Measurements from ENCODE around the gene DLG2.

Gene DLG2

GRCh38 chr11:84290647-84291046, 1336.5 kb downstream of the DLG2 start:
- no peak for DNase-seq (ENCODE audit: low spot score)
- in situ Hi-C loops (cut with MboI; ENCODE audit: low sequenced_read_pairs, unreplicated experiment), result no loop called here
- no peak for TF ChIP-seq CTCF (IDR thresholded peaks at IDR 0.05; ENCODE audit: borderline replicate concordance, control extremely low read depth, extremely low read depth, insufficient read depth, missing control alignments)

- peak; percentile 60 for DNase-seq (ENCODE audit: low spot score)
Observed at GRCh38 chr11:84289381-84289906, 1337.7 kb downstream of the DLG2 start.

GRCh38 chr11:84273541-84273940, 1353.6 kb downstream of the DLG2 start:
- DNase-seq (ENCODE audit: low spot score), result no peak
- TF ChIP-seq CTCF (IDR thresholded peaks at IDR 0.05; ENCODE audit: borderline replicate concordance, control extremely low read depth, extremely low read depth, insufficient read depth, missing control alignments), result no peak
- in situ Hi-C loops (cut with MboI; ENCODE audit: low sequenced_read_pairs, unreplicated experiment), result loop anchor here (25.0 kb wide), 1 partner anchor 436 kb away; no protein-coding TSS in a partner anchor

More at GRCh38 chr11:84289381-84289906, 1337.7 kb downstream of the DLG2 start:
- in situ Hi-C loops (cut with MboI; ENCODE audit: low sequenced_read_pairs, unreplicated experiment), result no loop called here
- no peak for TF ChIP-seq CTCF (IDR thresholded peaks at IDR 0.05; ENCODE audit: borderline replicate concordance, control extremely low read depth, extremely low read depth, insufficient read depth, missing control alignments)

GRCh38 chr11:84270466-84270865, 1356.7 kb downstream of the DLG2 start:
- DNase-seq (ENCODE audit: low spot score), result no peak
- no peak for TF ChIP-seq CTCF (IDR thresholded peaks at IDR 0.05; ENCODE audit: borderline replicate concordance, control extremely low read depth, extremely low read depth, insufficient read depth, missing control alignments)
- in situ Hi-C loops (cut with MboI; ENCODE audit: low sequenced_read_pairs, unreplicated experiment), result loop anchor here (25.0 kb wide), 1 partner anchor 433 kb away; no protein-coding TSS in a partner anchor

GRCh38 chr11:84264066-84264465, 1363.1 kb downstream of the DLG2 start:
- DNase-seq (ENCODE audit: low spot score), result no peak
- TF ChIP-seq CTCF (IDR thresholded peaks at IDR 0.05; ENCODE audit: borderline replicate concordance, control extremely low read depth, extremely low read depth, insufficient read depth, missing control alignments), result no peak
- in situ Hi-C loops (cut with MboI; ENCODE audit: low sequenced_read_pairs, unreplicated experiment), result loop anchor here (25.0 kb wide), 1 partner anchor 427 kb away; no protein-coding TSS in a partner anchor

GRCh38 chr11:84261707-84262106, 1365.4 kb downstream of the DLG2 start:
- DNase-seq (ENCODE audit: low spot score), result no peak
- TF ChIP-seq CTCF (IDR thresholded peaks at IDR 0.05; ENCODE audit: borderline replicate concordance, control extremely low read depth, extremely low read depth, insufficient read depth, missing control alignments), result peak; percentile 37
- in situ Hi-C loops (cut with MboI; ENCODE audit: low sequenced_read_pairs, unreplicated experiment), result loop anchor here (25.0 kb wide), 1 partner anchor 424 kb away; no protein-coding TSS in a partner anchor
